ENCODE results near the gene EBF3. TPM values are rescaled to one million over a fixed set of nuclear protein-coding genes. Genes with fewer than 3 reads are reported as not detected.

The EBF3 gene, protein sequence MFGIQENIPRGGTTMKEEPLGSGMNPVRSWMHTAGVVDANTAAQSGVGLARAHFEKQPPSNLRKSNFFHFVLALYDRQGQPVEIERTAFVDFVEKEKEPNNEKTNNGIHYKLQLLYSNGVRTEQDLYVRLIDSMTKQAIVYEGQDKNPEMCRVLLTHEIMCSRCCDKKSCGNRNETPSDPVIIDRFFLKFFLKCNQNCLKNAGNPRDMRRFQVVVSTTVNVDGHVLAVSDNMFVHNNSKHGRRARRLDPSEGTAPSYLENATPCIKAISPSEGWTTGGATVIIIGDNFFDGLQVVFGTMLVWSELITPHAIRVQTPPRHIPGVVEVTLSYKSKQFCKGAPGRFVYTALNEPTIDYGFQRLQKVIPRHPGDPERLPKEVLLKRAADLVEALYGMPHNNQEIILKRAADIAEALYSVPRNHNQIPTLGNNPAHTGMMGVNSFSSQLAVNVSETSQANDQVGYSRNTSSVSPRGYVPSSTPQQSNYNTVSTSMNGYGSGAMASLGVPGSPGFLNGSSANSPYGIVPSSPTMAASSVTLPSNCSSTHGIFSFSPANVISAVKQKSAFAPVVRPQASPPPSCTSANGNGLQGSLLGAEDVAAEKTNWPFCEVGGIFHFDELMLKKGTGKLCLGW
- total RNA-seq (2014; rRNA removed; shearing (Covaris generic)) = not detected in 2 replicates

DNA sequence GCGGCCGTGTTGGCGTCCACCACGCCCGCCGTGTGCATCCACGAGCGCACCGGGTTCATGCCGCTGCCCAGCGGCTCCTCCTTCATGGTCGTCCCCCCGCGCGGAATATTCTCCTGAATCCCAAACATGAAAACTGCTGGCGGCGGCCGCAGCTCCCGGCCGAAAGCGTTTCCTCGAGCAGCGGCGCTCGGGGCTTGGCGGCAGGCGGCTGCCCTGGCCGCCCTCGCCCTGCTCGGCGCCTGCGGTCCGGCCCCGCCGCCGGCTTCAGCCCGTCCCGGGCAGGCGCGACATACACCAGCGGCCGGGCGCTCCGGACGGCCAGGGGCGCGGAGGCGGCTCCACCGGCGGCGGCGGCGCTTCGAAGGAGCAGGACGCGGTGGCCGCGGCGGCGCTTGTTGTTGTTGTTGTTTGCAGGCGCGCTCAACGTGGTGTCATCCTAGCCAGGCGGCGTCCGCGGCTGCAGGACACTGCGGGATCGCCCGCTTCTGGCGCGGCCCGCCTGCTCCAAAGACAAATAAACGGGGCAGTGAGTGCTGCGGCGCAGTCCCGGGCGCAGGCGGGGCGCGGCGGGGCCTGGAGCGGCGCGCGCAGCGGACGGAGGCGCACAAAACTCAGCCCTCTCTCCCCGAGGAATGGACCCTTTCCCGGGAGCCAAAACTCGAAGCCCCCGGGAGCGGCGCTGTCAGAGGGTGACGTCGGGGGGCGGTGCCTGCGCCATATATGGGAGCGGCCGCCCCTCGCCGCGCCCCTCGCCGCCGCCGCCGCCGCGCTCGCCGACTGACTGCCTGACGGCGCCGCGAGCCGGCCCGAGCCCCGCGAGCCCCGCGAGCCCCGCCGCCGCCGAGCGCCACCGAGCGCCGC, at the start of gene EBF3:
EBF3 (minus strand) TSS at position 634 of the 861 bp plus-strand sequence; CDS start at position 128, 506 bp downstream.
- DNase-seq (ENCODE audit: low spot score) = no peak

DNA sequence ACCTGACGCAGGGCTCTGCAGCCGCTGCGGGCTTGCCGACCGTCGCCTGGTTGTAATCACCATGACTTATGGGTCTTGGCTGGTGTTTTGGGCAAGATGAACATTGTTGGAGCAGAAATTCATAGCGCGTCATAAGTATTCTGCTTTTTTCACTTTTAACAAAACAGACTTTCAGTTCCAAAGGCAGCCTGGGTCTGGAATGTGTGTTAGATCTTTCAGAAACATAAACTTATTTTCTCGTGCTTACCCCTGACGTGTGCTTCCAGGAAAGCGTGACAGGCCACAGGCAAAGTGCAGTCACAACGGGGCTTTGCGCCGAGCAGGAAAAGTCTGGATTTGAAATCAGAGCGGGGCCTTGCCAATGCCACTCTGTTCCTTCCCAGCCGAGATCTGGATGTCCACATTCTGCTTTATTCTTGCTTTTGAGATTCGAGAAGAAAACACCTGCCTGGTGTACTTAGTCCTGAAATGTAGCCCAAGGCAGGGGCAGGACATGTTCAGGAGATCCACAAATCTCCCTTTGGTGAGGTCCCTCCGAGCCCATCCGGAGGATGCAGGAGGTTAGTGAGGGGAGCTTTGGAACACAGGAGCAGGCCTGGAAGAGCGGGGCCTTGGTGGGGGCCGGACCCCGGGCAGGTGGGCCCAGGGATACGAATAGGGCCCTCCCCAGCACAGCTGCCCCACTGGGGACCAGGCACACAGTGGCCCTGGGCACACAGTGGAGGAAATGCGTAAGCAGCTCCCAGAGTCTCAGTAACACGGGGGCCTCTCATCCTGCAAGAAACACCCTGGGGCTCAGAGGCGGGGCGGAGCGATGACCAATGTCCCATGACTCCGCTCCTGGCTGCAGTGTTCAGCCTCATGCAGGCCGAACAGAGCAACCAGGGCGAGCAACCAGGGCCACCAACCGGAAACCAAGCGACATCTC, 49.5 kb upstream of the EBF3 start:
- no peak for DNase-seq (ENCODE audit: low spot score)

DNA sequence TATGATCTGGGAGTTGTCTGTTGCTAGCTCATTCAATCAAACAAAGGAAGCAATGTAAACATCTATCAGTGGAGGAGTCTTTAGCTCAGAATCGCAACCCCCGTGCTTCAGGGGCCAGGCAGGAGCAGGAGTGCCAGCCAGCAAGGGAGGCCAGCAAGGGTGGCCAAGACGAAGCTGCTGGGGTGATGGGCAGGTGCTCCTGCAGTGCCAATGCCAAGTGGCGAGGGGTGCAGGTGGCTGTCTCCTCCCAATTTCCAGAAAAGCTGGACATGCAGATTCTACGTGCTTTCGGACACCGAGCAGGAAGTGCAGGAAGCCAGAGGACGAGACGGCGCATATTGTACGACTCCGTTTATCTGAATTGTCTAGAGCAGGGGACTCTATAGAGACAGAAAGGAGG, 48.1 kb upstream of the EBF3 start:
- no peak for DNase-seq (ENCODE audit: low spot score)

DNA sequence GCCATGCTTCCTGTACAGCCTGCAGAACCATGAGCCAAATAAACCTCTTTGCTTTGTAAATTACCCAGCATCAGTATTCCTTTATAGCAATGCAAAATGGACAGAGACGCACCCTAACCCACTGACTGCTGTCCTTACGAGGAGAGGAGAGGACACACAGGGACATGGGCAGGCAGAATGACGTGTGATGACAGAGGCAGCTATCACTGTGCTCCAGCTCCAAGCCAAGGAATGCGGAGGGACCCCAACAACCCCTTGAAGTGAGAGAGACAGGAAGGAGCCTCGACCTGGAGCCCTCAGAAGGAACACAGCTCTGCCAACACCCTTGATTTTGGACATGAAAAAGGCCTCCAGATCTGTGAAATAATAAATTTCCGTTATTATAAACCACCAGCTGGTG, 46.6 kb upstream of the EBF3 start:
- no peak for DNase-seq (ENCODE audit: low spot score)

DNA sequence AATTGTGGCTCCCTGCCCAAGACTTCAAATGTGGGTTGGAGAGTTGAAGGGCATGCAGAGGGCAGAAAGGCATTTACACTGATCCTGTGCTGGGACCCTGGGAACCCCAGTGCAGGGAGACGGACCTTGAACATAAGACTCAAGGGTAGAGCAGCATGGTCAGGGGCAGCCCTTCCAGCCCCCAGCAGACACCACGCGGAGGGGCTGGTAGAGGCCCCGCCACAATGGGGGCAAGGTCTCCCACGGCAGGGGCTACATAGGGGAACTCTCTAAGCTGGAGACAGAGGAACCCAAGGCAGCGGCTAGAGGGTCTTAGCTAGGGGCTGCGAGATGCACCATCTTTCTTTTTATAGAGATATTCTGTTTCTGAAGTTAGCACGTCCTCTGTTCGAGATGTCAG, 45.2 kb upstream of the EBF3 start:
- no peak for DNase-seq (ENCODE audit: low spot score)

DNA sequence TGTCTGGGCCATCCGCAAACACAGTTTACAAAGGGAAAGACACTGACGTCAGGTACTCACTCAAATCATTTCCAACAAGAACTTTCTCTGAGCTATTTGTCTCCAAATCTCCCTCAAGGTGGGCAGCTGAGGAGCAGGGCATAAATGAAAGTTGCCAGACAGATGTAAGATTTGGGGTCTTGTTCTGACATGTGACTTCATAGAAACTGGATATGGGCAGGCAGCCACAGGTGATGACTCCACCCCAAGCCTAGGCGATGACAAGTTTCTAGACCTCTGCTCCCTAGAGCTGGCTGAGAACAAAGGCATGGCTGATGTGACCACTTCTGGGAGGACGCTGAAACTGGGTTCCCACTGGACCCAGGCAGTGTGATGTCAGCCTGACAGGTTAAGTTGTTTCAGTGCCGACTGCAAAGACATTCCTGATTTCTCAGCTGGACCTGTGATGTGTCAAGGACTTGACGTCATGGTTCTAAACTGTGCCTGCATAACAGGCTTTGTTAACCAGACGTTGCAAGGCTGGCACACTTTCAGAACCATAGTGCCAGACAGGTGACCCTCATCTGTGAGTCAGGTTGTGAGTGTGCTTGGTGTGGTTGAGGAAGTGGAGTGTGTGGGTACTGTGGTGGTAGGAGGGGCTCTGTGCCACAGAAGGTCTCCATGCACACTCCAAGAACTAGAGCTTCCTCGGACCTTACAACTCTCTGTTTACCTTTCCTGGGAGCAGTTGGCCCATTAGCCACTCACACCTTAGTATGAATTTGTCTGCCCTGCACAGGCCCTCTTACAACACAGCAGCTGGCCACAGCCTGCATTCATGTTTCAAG, 39.9 kb upstream of the EBF3 start:
- DNase-seq (ENCODE audit: low spot score) = no peak

DNA sequence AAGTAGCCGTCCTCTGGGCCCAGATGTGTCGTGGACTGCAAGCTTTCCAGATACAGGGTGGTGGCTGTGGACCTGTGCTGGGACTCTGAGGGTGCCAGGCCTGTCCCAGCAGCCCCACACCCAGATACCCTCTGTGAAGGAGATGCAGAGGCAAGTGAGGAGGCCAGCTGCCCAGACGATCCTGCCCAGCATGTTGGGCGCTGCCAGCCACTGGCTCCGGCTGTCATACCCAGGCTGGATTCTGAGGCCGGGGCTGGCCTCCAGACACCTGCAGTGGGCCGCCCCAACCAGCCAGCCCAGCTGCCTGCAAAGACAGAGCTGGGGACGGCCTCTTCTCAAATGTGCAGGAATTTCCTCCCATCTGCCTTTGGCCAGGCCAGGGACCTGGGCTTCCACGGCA, 39.1 kb upstream of the EBF3 start:
- no peak for DNase-seq (ENCODE audit: low spot score)

DNA sequence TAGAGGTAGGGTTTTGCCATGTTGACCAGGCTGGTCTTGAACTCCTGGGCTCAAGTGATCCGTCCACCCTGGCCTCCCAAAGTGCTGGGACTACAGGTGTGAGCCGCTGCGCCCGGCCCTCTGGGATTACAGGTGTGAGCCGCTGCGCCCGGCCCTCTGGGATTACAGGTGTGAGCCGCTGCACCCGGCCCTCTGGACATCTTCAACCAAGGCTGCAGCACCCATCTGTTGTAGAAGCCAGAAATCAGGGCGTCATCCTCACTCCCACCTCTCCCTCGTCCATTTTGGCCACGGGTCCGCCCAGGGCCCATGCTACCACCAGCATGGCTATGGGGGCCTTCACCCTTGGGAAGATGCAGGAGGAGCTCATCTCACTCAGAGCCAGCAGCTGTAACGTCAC, 38.5 kb upstream of the EBF3 start:
- no peak for DNase-seq (ENCODE audit: low spot score)

DNA sequence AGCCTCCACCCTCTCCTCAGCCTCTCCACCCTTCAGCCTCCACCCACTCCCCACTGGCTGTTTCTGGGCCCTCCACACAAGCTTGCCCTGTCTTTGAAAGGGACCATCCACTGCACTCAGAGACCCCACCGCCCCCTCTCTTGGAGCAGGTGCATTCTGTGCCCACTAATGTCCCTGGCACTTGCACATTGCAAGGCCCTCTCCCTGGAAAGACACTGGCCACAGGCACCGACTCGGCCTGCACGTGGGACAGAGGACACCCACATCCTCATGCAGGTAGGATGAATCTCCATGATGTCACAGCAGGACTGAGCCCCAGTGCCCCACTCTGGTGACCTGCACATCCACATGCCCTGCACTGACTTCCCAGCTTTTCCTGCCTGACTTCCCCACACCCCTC, 36.8 kb upstream of the EBF3 start:
- DNase-seq (ENCODE audit: low spot score) = no peak

DNA sequence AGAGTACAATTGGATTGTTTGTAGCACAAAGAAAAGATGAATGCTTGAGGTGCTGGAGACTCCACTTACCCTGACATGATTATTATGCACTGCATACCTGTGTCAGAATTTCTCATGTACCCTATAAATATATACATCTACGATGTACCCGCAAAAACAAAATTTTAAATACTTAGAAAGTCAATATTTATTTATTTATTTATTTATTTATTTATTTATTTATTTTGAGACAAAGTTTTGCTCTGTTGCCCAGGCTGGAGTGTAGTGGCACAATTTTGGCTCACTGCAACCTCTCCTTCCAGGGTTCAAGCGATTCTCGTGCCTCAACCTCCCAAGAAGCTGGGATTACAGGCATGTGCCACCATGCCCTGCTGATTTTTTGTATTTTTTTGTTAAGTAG, 35.1 kb upstream of the EBF3 start:
- DNase-seq (ENCODE audit: low spot score) = no peak

DNA sequence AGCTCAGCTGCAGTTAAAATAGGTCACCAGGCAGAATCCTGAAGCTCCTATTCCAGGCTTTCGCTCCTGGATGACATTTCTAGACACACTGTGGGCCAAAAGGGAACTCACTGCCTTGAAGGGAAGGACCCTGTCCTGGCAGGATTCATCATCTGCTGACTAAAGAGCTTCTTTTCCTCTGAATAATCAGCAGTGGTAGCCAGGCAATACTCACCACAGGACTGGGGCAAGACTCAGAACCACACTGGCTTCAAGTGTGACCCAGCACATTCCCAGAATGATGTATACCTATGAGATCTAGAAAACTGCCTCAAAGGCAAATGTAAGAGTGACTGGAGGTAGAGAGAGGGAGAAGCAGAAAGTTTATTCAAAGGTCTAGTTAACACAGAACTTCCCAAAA, 29.5 kb upstream of the EBF3 start:
- no peak for DNase-seq (ENCODE audit: low spot score)

DNA sequence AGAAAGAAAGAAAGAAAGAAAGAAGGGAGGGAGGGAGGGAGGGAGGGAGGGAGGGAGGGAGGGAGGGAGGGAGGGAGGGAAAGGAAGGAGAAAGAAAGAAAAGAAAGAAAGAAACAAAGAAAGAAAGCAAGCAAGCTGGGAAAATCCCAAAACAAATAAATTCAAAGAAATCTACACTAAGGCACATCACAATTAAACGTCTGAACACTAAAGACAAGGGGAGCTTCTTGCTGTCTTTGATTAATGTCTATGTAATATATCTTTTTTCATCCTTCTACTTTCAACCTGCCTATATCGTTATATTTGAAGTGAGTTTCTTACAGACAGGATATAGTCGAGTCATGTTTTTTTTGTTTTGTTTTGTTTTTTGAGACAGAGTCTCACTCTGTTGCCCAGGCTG, 28.3 kb upstream of the EBF3 start:
- no peak for DNase-seq (ENCODE audit: low spot score)

DNA sequence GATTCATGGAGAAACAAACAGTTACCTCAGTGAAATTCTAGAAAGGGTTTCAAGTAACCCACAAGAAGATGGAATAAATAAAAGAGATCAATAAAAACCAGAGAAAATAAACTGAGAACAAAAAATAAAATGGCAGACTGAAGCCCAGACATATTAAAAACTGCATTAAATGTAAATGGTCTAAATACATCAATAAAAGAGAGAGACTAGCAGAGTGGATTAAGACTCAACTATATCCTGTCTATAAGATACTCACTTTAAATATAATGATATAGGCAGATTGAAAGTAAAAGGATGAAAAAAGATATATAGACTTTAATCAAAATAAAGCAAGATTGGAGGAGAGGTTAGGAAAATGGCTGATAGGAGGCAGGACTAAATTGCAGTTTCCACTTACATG, 18.8 kb upstream of the EBF3 start:
- DNase-seq (ENCODE audit: low spot score) = no peak

DNA sequence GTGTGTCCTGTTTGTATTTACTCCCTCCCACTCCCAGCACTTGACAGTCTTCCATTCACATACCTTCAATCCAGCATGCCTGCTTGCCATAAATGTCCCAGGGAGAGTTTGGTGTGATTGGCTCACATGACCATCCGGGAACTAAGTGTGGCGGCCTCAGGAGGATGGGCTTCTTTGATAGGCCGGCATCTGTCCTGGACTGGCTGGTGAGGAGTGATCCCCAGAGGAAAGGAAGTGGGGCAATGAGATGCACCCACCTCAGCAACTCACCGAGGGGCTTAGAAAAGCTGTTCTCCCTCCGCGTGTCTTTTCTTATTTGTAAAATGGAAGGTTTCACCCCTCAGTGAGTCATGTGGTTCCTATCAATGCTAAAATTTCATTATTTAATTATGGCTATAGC, 14.9 kb upstream of the EBF3 start:
- DNase-seq (ENCODE audit: low spot score) = no peak

DNA sequence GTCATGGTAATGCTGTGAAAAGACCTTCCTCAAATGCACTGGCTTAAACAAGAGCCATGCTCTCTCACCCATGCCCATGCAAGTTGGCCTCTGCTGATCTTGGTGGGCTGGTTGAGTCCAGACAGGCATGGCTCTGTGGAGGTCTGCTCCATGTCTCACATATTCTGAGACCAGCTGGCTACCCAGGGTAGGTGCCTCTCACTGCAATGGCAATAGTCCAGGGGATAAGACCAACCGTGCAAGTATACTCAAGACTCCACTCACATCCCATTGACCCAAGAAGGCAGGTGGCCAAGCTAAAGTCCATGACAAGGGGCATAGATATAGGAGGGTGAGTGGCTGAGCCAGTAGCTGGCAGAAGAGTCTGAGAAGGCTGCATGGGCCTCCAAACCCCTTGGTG, 14.2 kb upstream of the EBF3 start:
- DNase-seq (ENCODE audit: low spot score) = no peak

DNA sequence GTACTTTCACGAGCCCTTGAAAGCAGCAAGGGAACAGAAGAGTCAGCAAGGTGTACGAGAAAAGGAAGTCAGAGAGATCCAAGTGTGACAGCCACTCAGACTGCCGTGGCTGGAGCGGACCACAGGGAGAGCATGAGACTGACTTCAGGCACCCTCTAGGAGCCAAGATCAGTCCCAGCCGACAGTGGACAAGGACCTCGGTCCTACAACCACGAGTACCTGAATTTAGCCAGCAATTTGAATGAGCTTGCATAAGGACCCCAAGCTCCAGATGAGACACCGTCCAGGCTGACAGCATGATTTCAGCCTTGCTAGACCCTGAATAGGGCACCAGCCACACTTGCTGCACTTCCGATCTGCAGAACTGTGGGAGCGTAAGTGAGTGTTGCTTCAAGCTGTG, 13.7 kb upstream of the EBF3 start:
- no peak for DNase-seq (ENCODE audit: low spot score)

DNA sequence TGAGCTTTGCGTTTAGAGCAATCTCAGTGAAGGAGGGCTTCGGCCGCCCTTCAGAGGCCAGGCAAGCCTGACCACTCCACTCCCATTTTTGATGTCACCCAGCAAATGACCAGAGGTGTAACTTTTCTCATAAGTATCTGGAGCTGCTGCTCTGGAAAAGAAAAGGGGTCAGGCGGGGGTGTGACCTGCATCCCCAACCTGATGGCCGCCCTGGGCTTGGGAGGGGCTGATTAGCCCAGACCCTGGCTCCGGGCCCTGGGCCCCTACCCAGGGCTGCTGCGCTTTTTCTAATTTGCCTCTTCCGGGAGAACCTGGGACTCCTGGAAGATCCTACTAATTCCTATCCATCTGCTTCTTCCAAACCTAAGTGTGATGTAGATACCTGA, 9.6 kb upstream of the EBF3 start:
- DNase-seq (ENCODE audit: low spot score) = no peak

DNA sequence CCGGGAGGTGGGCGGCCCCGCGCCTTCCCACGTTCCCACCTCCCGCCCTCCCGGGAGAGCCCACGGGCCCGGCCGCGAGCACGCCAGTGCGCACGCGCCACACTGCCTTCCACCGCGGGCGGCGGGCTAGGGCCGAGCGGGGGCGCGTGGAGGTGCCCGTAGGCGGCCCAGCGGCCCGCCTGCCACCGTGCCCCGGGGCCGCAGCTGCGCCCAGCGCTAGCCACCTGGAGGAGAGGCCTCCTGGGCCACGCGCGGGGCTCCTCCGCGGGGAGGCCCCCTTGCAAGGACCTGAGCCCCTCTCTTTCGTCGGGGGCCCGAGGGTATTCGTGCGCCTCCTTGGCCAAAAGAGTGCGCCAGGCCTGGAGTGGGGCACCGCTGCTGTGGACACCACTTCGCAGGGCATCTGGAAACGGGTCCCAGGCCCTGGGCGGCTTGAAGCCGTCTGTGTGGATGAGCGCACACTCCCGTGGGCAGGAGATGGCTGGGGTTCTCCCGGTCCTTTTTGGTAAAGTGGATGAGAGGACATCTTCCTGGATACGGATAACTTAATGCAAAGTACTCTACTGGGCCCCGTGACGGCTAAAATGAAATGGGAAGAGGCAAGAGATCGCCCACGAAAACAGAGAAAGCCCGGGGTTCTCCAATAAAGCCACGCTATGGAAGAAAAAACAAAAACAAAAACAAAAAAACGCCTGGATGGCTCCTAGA, 9.0 kb upstream of the EBF3 start:
- no peak for DNase-seq (ENCODE audit: low spot score)

DNA sequence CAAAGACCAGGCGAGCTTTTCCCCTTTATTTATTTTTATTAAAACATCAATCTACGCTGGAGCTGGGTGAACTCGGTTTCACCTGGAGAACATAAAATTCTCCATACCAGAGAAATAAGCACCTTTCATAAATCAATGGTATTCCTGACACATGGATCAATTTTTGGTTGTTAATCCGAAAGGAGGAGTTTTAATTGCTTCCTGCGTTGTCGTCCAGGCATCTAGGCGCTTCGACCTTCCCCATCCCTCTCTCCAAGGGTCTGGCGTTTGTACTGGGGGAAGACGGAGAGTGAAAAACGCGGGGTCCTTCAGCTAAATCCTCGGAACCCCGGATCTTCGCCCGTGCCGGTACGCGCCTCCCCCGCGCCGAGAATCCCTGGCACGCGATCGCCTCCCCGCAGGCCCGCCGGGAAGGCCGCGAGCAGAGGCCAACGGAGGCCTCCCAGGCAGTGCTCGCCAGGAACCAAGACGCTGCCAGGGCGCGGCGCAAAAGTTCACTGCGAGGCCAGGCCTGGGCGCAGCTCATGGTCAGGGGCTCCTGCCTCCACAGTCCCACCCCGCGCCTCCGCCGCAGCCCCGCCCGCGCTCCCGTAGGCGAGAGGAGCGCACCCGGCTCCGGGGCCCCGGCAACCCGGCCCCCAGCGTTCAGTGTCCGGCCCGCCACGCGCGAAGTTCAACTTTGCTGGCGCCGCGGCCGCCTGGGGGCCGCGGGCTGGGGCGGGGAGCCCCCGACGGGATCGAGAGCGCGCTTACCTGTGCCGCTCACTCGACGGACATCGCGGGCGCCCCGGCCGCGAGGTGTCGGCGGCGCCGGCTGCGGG, 8.3 kb upstream of the EBF3 start:
- no peak for DNase-seq (ENCODE audit: low spot score)

Measured in HT-29 (cell line).